Activated naive CD8-positive, alpha-beta T cell treated with anti-CD3 and anti-CD28 coated beads, Interleukin-2, amount 50 U/mL, for 24 hours (primary cell): ENCODE results near the gene TMEM52.

Source experiments
- ATAC-seq: fragments of 150-1000 bp; cut with Tn5 transposase; one replicate; pipeline ENCODE4 v1.10.0; 2021
- DNase-seq: peaks from one replicate; pipeline ENCODE4 v3.0.0; 2021
- H3K27ac Mint-ChIP-seq: one replicate; pipeline ENCODE4 v1.8.0; 2021; ENCODE audit warnings: mild to moderate bottlenecking, mixed read lengths
- H3K27me3 Mint-ChIP-seq: one replicate; pipeline ENCODE4 v1.8.0; 2021; ENCODE audit warnings: mixed read lengths
- H3K36me3 Mint-ChIP-seq: one replicate; pipeline ENCODE4 v1.8.0; 2021; ENCODE audit warnings: low read depth, mixed read lengths
- H3K4me1 Mint-ChIP-seq: one replicate; pipeline ENCODE4 v1.8.0; 2021; ENCODE audit warnings: mixed read lengths
- H3K4me3 Mint-ChIP-seq: one replicate; pipeline ENCODE4 v1.8.0; 2021; ENCODE audit warnings: mild to moderate bottlenecking, moderate library complexity, mixed read lengths
- H3K9me3 Mint-ChIP-seq: one replicate; pipeline ENCODE4 v1.8.0; 2021; ENCODE audit warnings: mixed read lengths

TMEM52 gene

GRCh38 chr1:1956101-1956500, 37.0 kb upstream of the TMEM52 start:
- ATAC-seq, result no peak
- H3K27ac Mint-ChIP-seq, result no peak overlapping the region
- H3K27me3 Mint-ChIP-seq, result peaks cover 24% of the 10 kb centered on the region
- peaks cover 2% of the 10 kb centered on the region for H3K36me3 Mint-ChIP-seq
- peaks cover 10% of the 10 kb centered on the region for H3K4me1 Mint-ChIP-seq
- H3K9me3 Mint-ChIP-seq, result peaks cover 8% of the 10 kb centered on the region
- no peak overlapping the region for H3K4me3 Mint-ChIP-seq
- DNase-seq, result no peak

- H3K4me3 Mint-ChIP-seq, result no peak overlapping the region
- H3K27ac Mint-ChIP-seq, result no peak overlapping the region
- no peak for ATAC-seq
- peaks cover 10% of the 10 kb centered on the region for H3K4me1 Mint-ChIP-seq
- H3K36me3 Mint-ChIP-seq, result peaks cover 2% of the 10 kb centered on the region
- H3K27me3 Mint-ChIP-seq, result peaks cover 21% of the 10 kb centered on the region
- peaks cover 12% of the 10 kb centered on the region for H3K9me3 Mint-ChIP-seq
- DNase-seq, result no peak
Observed at GRCh38 chr1:1955621-1956094, 36.6 kb upstream of the TMEM52 start.

- Mint-ChIP-seq H3K27ac (no peak overlapping the region), H3K9me3 (peaks cover 13% of the 10 kb centered on the region), H3K4me1 (peaks cover 8% of the 10 kb centered on the region), H3K27me3 (peaks cover 18% of the 10 kb centered on the region), H3K36me3 (peaks cover 2% of the 10 kb centered on the region), H3K4me3 (peak overlapping the region; percentile 29)
- peak; percentile 51 for DNase-seq
- no peak for ATAC-seq
Observed at GRCh38 chr1:1954831-1955441, 35.9 kb upstream of the TMEM52 start.

GRCh38 chr1:1954015-1954414, 34.9 kb upstream of the TMEM52 start:
- H3K27ac Mint-ChIP-seq, result no peak overlapping the region
- no peak overlapping the region for H3K4me3 Mint-ChIP-seq
- peaks cover 2% of the 10 kb centered on the region for H3K36me3 Mint-ChIP-seq
- peaks cover 13% of the 10 kb centered on the region for H3K9me3 Mint-ChIP-seq
- ATAC-seq (no peak), DNase-seq (no peak)
- peaks cover 16% of the 10 kb centered on the region for H3K27me3 Mint-ChIP-seq
- peaks cover 4% of the 10 kb centered on the region for H3K4me1 Mint-ChIP-seq

- H3K36me3 Mint-ChIP-seq, result peaks cover 2% of the 10 kb centered on the region
- peaks cover 3% of the 10 kb centered on the region for H3K27me3 Mint-ChIP-seq
- H3K4me3 Mint-ChIP-seq, result no peak overlapping the region
- DNase-seq, result no peak
- H3K4me1 Mint-ChIP-seq, result peaks cover 4% of the 10 kb centered on the region
- peaks cover 13% of the 10 kb centered on the region for H3K9me3 Mint-ChIP-seq
- no peak overlapping the region for H3K27ac Mint-ChIP-seq
- ATAC-seq, result no peak
Observed at GRCh38 chr1:1950940-1951339, 31.9 kb upstream of the TMEM52 start.

- Mint-ChIP-seq H3K9me3 (peaks cover 10% of the 10 kb centered on the region), H3K27me3 (peaks cover 3% of the 10 kb centered on the region), H3K4me3 (no peak overlapping the region), H3K27ac (no peak overlapping the region), H3K4me1 (no peaks in the 10 kb centered on the region), H3K36me3 (peaks cover 2% of the 10 kb centered on the region)
- DNase-seq, result no peak
- ATAC-seq, result no peak
Observed at GRCh38 chr1:1948783-1949182, 29.7 kb upstream of the TMEM52 start.

GRCh38 chr1:1947493-1947892, 28.4 kb upstream of the TMEM52 start:
- H3K4me3 Mint-ChIP-seq, result no peak overlapping the region
- H3K9me3 Mint-ChIP-seq, result peaks cover 10% of the 10 kb centered on the region
- H3K27me3 Mint-ChIP-seq, result peaks cover 3% of the 10 kb centered on the region
- ATAC-seq (no peak), DNase-seq (no peak)
- H3K4me1 Mint-ChIP-seq, result no peaks in the 10 kb centered on the region
- peaks cover 2% of the 10 kb centered on the region for H3K36me3 Mint-ChIP-seq
- H3K27ac Mint-ChIP-seq, result no peak overlapping the region

GRCh38 chr1:1946540-1946939, 27.5 kb upstream of the TMEM52 start:
- ATAC-seq (no peak), DNase-seq (no peak)
- no peak overlapping the region for H3K27ac Mint-ChIP-seq
- H3K4me3 Mint-ChIP-seq, result no peak overlapping the region
- H3K9me3 Mint-ChIP-seq, result peaks cover 8% of the 10 kb centered on the region
- no peaks in the 10 kb centered on the region for H3K4me1 Mint-ChIP-seq
- H3K36me3 Mint-ChIP-seq, result peaks cover 2% of the 10 kb centered on the region
- peaks cover 3% of the 10 kb centered on the region for H3K27me3 Mint-ChIP-seq

- Mint-ChIP-seq H3K4me3 (no peak overlapping the region), H3K4me1 (no peaks in the 10 kb centered on the region), H3K36me3 (no peaks in the 10 kb centered on the region), H3K27ac (no peak overlapping the region), H3K27me3 (peaks cover 3% of the 10 kb centered on the region), H3K9me3 (peaks cover 3% of the 10 kb centered on the region)
- ATAC-seq, result no peak
- no peak for DNase-seq
Observed at GRCh38 chr1:1945782-1946393, 26.8 kb upstream of the TMEM52 start.

- Mint-ChIP-seq H3K27ac (no peak overlapping the region), H3K36me3 (no peaks in the 10 kb centered on the region), H3K4me3 (peak overlapping the region; percentile 24), H3K4me1 (no peaks in the 10 kb centered on the region), H3K27me3 (peaks cover 2% of the 10 kb centered on the region), H3K9me3 (no peaks in the 10 kb centered on the region)
- ATAC-seq, result peak; percentile 82
- peak; percentile 68 for DNase-seq
Observed at GRCh38 chr1:1943834-1944570, 24.9 kb upstream of the TMEM52 start.

GRCh38 chr1:1942753-1943656, 23.9 kb upstream of the TMEM52 start:
- no peaks in the 10 kb centered on the region for H3K36me3 Mint-ChIP-seq
- ATAC-seq, result no peak

GRCh38 chr1:1941868-1942752, 23.0 kb upstream of the TMEM52 start:
- Mint-ChIP-seq H3K9me3 (no peaks in the 10 kb centered on the region), H3K27ac (no peak overlapping the region), H3K36me3 (no peaks in the 10 kb centered on the region), H3K4me1 (no peaks in the 10 kb centered on the region), H3K27me3 (peaks cover 2% of the 10 kb centered on the region), H3K4me3 (no peak overlapping the region)
- no peak for ATAC-seq
- no peak for DNase-seq

More at GRCh38 chr1:1942753-1943656, 23.9 kb upstream of the TMEM52 start:
- Mint-ChIP-seq H3K27me3 (peaks cover 2% of the 10 kb centered on the region), H3K4me1 (no peaks in the 10 kb centered on the region), H3K27ac (no peak overlapping the region), H3K9me3 (no peaks in the 10 kb centered on the region), H3K4me3 (no peak overlapping the region)
- DNase-seq, result no peak

GRCh38 chr1:1941211-1941841, 22.2 kb upstream of the TMEM52 start:
- Mint-ChIP-seq H3K4me1 (no peaks in the 10 kb centered on the region), H3K9me3 (no peaks in the 10 kb centered on the region), H3K36me3 (no peaks in the 10 kb centered on the region), H3K27ac (no peak overlapping the region), H3K27me3 (peaks cover 2% of the 10 kb centered on the region), H3K4me3 (no peak overlapping the region)
- ATAC-seq (no peak), DNase-seq (no peak)
